Mesenteric fat pad (tissue), 1 donor: Measurements from ENCODE around the gene HIC1. TPM values are rescaled to one million over a fixed set of nuclear protein-coding genes. Genes with fewer than 3 reads are reported as not detected.
A peak's percentile ranks its signal among the peaks of the same experiment; 100 is the strongest.

Source experiments
- DNase-seq: peaks from one replicate; pipeline ENCODE4 v3.0.0-alpha.2; 2020; ENCODE audit warnings: low spot score
- total RNA-seq: library from RNA; stranded (reverse); fragmentation: NEBNext Ultra II Directional; extraction: Animal tissue kit (Norgen Biotek cat#: 25700); gene quantifications from one replicate; pipeline ENCODE4 v1.2.1, GENCODE V29; 2021
- donor health status: DM: yes; HTN: yes; CAD: no.

Gene HIC1
- total RNA-seq, 1 donor from 2014 or later: 34.4 TPM

- no peak for DNase-seq
These were observed 12.0 kb upstream of the HIC1 start for GRCh38 chr17:2042933-2043332.

GRCh38 chr17:2043785-2044184, 11.1 kb upstream of the HIC1 start:
- no peak for DNase-seq

GRCh38 chr17:2044263-2044894, 10.5 kb upstream of the HIC1 start:
- no peak for DNase-seq

- DNase-seq: no peak
These were observed 7.3 kb upstream of the HIC1 start for GRCh38 chr17:2047590-2047989.

GRCh38 chr17:2048805-2049204, 6.1 kb upstream of the HIC1 start:
- DNase-seq: no peak

GRCh38 chr17:2049333-2050299, 5.3 kb upstream of the HIC1 start:
- DNase-seq: peak; percentile 96

- DNase-seq: no peak
These were observed 4.4 kb upstream of the HIC1 start for GRCh38 chr17:2050300-2051060.

GRCh38 chr17:2051061-2051932, 3.6 kb upstream of the HIC1 start:
- no peak for DNase-seq

GRCh38 chr17:2051933-2052559, 2.9 kb upstream of the HIC1 start:
- DNase-seq: no peak

GRCh38 chr17:2053380-2054261, 1.3 kb upstream of the HIC1 start:
- DNase-seq: no peak

- DNase-seq: no peak
These were observed 716 bp upstream of the HIC1 start for GRCh38 chr17:2054262-2054511.

- no peak for DNase-seq
These were observed 646 bp downstream of the HIC1 start for GRCh38 chr17:2055292-2056205.

- no peak for DNase-seq
These were observed 1.6 kb downstream of the HIC1 start for GRCh38 chr17:2056206-2057174.

- no peak for DNase-seq
These were observed 2.4 kb downstream of the HIC1 start for GRCh38 chr17:2057175-2057759.

GRCh38 chr17:2057760-2058585, 3.1 kb downstream of the HIC1 start:
- DNase-seq: no peak
